ENCODE data around the gene LRCH1. TPM values are rescaled to one million over a fixed set of nuclear protein-coding genes. Genes with fewer than 3 reads are reported as not detected.

LRCH1 gene
- total RNA-seq, 1 experiment from 2014 or later = 11.7 TPM

GRCh38 chr13:46655377-46656180 is 102.6 kb downstream of the LRCH1 start:
- TF ChIP-seq, protein P1, sequence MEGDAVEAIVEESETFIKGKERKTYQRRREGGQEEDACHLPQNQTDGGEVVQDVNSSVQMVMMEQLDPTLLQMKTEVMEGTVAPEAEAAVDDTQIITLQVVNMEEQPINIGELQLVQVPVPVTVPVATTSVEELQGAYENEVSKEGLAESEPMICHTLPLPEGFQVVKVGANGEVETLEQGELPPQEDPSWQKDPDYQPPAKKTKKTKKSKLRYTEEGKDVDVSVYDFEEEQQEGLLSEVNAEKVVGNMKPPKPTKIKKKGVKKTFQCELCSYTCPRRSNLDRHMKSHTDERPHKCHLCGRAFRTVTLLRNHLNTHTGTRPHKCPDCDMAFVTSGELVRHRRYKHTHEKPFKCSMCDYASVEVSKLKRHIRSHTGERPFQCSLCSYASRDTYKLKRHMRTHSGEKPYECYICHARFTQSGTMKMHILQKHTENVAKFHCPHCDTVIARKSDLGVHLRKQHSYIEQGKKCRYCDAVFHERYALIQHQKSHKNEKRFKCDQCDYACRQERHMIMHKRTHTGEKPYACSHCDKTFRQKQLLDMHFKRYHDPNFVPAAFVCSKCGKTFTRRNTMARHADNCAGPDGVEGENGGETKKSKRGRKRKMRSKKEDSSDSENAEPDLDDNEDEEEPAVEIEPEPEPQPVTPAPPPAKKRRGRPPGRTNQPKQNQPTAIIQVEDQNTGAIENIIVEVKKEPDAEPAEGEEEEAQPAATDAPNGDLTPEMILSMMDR (IDR thresholded peaks at IDR 0.05; ENCODE audit: unreplicated experiment) = no peak
- H3K27me3 Mint-ChIP-seq (ENCODE audit: unreplicated experiment) = no peaks in the 10 kb centered on the region
- H3K36me3 Mint-ChIP-seq (ENCODE audit: insufficient read depth, unreplicated experiment) = no peaks in the 10 kb centered on the region
- peaks cover 6% of the 10 kb centered on the region for H3K4me1 Mint-ChIP-seq (ENCODE audit: low read depth, unreplicated experiment)
- DNase-seq = no peak
- intact Hi-C loops (cut with micrococcal nuclease; ENCODE audit: unreplicated experiment) = no loop called here
- no peaks in the 10 kb centered on the region for H3K9me3 Mint-ChIP-seq (ENCODE audit: low read depth, unreplicated experiment)
- H3K4me3 Mint-ChIP-seq (ENCODE audit: low read depth, unreplicated experiment) = no peak overlapping the region
- H3K27ac Mint-ChIP-seq (ENCODE audit: unreplicated experiment) = peak overlapping the region; percentile 44
- CTCF ChIA-PET = no interaction called here
- no TSS peak for BruUV-seq (replicated peaks)

DNA sequence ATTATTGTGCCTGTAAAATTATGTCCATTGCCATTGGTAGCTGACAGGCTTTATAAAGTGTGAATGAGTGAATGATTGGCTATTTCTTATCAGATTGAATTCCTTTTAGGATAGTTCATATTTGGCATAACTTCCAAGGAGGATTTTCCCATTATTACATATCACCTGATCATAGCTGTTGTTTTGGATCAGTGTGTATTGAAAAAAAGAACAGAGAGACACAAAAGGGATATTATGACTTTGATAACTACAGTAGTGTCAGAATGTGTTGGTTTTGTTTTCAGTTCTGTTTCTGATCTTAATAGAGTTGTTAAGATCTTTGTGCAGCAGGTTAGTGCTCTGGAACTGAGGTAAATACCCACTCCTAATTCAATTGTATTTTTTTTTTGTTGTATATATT is 103.8 kb downstream of the LRCH1 start:
- Mint-ChIP-seq H3K27ac (ENCODE audit: unreplicated experiment) (peak overlapping the region; percentile 44), H3K27me3 (ENCODE audit: unreplicated experiment) (no peaks in the 10 kb centered on the region), H3K4me1 (ENCODE audit: low read depth, unreplicated experiment) (peaks cover 16% of the 10 kb centered on the region), H3K36me3 (ENCODE audit: insufficient read depth, unreplicated experiment) (no peaks in the 10 kb centered on the region), H3K4me3 (ENCODE audit: low read depth, unreplicated experiment) (no peak overlapping the region), H3K9me3 (ENCODE audit: low read depth, unreplicated experiment) (no peaks in the 10 kb centered on the region)
- intact Hi-C loops (cut with micrococcal nuclease; ENCODE audit: unreplicated experiment) = no loop called here
- BruUV-seq (replicated peaks) = no TSS peak
- no peak for DNase-seq
- CTCF ChIA-PET = interaction anchor here (0.6 to 1.0 kb wide), 3 partner anchors 9 to 697 kb away, joined by 3 read pairs; no protein-coding TSS in a partner anchor
- TF ChIP-seq, protein P1 (IDR thresholded peaks at IDR 0.05; ENCODE audit: unreplicated experiment) = no peak

- DNase-seq = peak; percentile 36
- CTCF ChIA-PET = no interaction called here
- TF ChIP-seq, protein P1 (IDR thresholded peaks at IDR 0.05; ENCODE audit: unreplicated experiment) = no peak
- no peaks in the 10 kb centered on the region for H3K9me3 Mint-ChIP-seq (ENCODE audit: low read depth, unreplicated experiment)
- H3K27me3 Mint-ChIP-seq (ENCODE audit: unreplicated experiment) = no peaks in the 10 kb centered on the region
- intact Hi-C loops (cut with micrococcal nuclease; ENCODE audit: unreplicated experiment) = loop anchor here (5.0 kb wide), 1 partner anchor 52 kb away; no protein-coding TSS in a partner anchor
- H3K36me3 Mint-ChIP-seq (ENCODE audit: insufficient read depth, unreplicated experiment) = no peaks in the 10 kb centered on the region
- BruUV-seq (replicated peaks) = no TSS peak
- H3K4me1 Mint-ChIP-seq (ENCODE audit: low read depth, unreplicated experiment) = peaks cover 43% of the 10 kb centered on the region
- H3K27ac Mint-ChIP-seq (ENCODE audit: unreplicated experiment) = peak overlapping the region; percentile 81
- peak overlapping the region; percentile 47 for H3K4me3 Mint-ChIP-seq (ENCODE audit: low read depth, unreplicated experiment)
Measured at GRCh38 chr13:46659413-46660065, 106.6 kb downstream of the LRCH1 start.

DNA sequence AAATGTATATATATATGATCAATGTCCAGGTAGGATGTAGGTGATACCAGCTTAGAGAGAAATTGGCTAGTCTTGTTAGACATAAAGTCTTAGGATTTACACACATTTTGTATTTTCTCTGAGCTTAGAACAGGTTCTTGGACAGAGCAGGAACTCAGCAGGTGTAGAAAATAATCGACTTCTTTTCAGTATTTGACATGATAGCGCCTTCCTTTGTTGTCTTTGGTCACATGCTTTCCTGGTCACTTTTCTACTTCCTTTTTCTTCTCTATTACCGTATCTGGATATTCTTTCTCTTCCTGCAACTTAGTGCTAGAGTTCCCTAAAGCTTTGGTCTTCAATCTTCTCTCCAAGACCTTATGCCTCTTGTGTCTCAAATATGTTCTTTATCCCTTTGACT is 107.4 kb downstream of the LRCH1 start:
- CTCF ChIA-PET = no interaction called here
- Mint-ChIP-seq H3K36me3 (ENCODE audit: insufficient read depth, unreplicated experiment) (no peaks in the 10 kb centered on the region), H3K27ac (ENCODE audit: unreplicated experiment) (peak overlapping the region; percentile 81), H3K27me3 (ENCODE audit: unreplicated experiment) (no peaks in the 10 kb centered on the region), H3K4me3 (ENCODE audit: low read depth, unreplicated experiment) (peak overlapping the region; percentile 47), H3K9me3 (ENCODE audit: low read depth, unreplicated experiment) (no peaks in the 10 kb centered on the region), H3K4me1 (ENCODE audit: low read depth, unreplicated experiment) (peaks cover 52% of the 10 kb centered on the region)
- intact Hi-C loops (cut with micrococcal nuclease; ENCODE audit: unreplicated experiment) = loop anchor here (5.0 kb wide), 1 partner anchor 53 kb away; no protein-coding TSS in a partner anchor
- TF ChIP-seq, protein P1 (IDR thresholded peaks at IDR 0.05; ENCODE audit: unreplicated experiment) = no peak
- no TSS peak for BruUV-seq (replicated peaks)
- no peak for DNase-seq
